Upper lobe of left lung (tissue), 6 donors: ENCODE results near the gene LITAFD. TPM values are rescaled to one million over a fixed set of nuclear protein-coding genes. Genes with fewer than 3 reads are reported as not detected.

Experiments
- ATAC-seq, 2 donors: fragments of 200-7000 bp; cut with Tn5 transposase; one replicate each; pipeline ENCODE4 v1.9.1; 2022; ENCODE audit warnings: mild to moderate bottlenecking in 2 of 2, moderate library complexity in 2 of 2; ENCODE audit not compliant: low FRiP score in 2 of 2
- DNase-seq, 2 donors: peaks; one replicate each; pipeline ENCODE4 v3.0.0-alpha.2; 2019 to 2020
- H3K27ac ChIP-seq, 4 donors: fragments of 200-600 bp; sonication (generic); one replicate each; pipeline ENCODE4 v1.5.1; 2016 to 2019
- H3K27me3 ChIP-seq, 4 donors: fragments of 200-600 bp; sonication (generic); one replicate each; pipeline ENCODE4 v1.5.1; 2017 to 2019
- H3K36me3 ChIP-seq, 4 donors: fragments of 200-600 bp; sonication (generic); one replicate each; pipeline ENCODE4 v1.5.1; 2016 to 2019
- H3K4me1 ChIP-seq, 4 donors: fragments of 200-600 bp; sonication (generic); one replicate each; pipeline ENCODE4 v1.5.1; 2018 to 2019
- H3K4me3 ChIP-seq, 4 donors: fragments of 200-600 bp; sonication (generic); one replicate each; pipeline ENCODE4 v1.5.1; 2017 to 2019; ENCODE audit warnings: mild to moderate bottlenecking in 2 of 4, moderate library complexity in 1 of 4
- H3K9me3 ChIP-seq, 4 donors: fragments of 200-600 bp; sonication (generic); one replicate each; pipeline ENCODE4 v1.5.1; 2018 to 2019
- CTCF ChIP-seq, 6 experiments: fragments of 450-650 bp in 4 of 6; fragments of 200-600 bp in 2 of 6; sonication (generic) in 2 of 6; IDR thresholded peaks; one replicate each; pipeline ENCODE4 v1.5.1; 2016 to 2019; ENCODE audit warnings: antibody characterized with exemption in 6 of 6
- EP300 ChIP-seq, 4 donors: sonication (generic); formaldehyde crosslinking; IDR thresholded peaks; one replicate each; pipeline ENCODE4 v1.5.1; 2017; ENCODE audit warnings: antibody characterized with exemption in 4 of 4, control low read depth in 2 of 4
- POLR2A ChIP-seq, 4 donors: fragments of 450-650 bp; IDR thresholded peaks; one replicate each; pipeline ENCODE4 v1.5.1; 2016 to 2017; ENCODE audit warnings: antibody characterized with exemption in 4 of 4, mild to moderate bottlenecking in 2 of 4
- POLR2AphosphoS5 ChIP-seq, 2 donors: sonication (generic); formaldehyde crosslinking; IDR thresholded peaks; one replicate each; pipeline ENCODE4 v1.5.1; 2017; ENCODE audit warnings: antibody characterized with exemption in 2 of 2
- WGBS, 2 donors: methylation state at CpG; one replicate each; pipeline ENCODE4 v1.1.5; 2017 to 2018; 5-methylcytosine and 5-hydroxymethylcytosine counted together
- total RNA-seq, 6 donors: library from RNA; depleted of rRNA in 4 of 6; stranded (reverse); fragments of >200 nt in 4 of 6; gene quantifications; one replicate each; pipeline versions ENCODE4 v1.1.0 to v1.2.1, GENCODE V29; 2016 to 2021
- donor health status: DM: no; HTN: no; CAD: no; lungs with moderate emphysema.
- donor health status: DM: no; HTN: yes; CAD: no; lungs with severe emphysema.

The LITAFD gene
- total RNA-seq, 6 donors from 2014 or later = not detected

DNA sequence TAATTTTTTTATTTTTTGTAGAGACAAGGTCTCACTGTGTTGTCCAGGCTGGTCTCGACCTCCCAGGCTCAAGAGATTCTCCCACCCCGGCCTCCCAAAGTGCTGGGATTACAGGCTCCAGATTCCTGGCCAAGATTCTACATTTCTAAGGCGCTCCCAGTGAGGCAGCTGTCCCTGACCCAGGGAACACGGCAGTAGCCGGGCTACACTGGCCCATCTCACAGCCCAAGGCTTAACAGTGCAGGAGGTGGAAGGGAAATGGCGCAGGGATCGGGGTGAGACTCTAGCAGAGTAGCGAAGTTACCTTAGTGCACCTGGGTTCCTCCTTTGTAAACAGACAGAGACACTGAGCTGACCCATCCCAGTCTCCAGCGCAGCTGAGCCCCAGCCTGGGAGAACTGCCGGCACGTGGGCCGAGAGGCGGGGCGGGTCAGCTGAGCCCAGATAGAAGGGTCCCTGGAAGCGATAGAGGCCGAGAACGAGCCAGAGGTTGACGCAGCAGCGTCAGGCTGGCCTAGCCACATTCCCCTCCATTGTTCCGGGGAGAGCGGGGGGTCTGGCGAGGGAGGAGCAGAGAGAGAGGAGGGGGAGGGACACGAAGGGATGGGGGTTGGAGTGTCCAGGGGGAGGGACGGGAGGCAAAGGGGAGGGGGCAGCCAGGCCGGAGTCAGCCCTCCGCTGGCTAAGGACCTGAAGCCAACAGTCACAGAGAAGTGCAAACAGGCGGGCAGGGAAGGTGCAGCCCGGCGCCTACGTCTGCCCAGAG lies 15.8 kb upstream of the LITAFD start:
- no peak for TF ChIP-seq POLR2A (IDR thresholded peaks at IDR 0.05)
- no peak for TF ChIP-seq POLR2AphosphoS5 (IDR thresholded peaks at IDR 0.05)
- no peak for TF ChIP-seq EP300 (IDR thresholded peaks at IDR 0.05)
- no peak for TF ChIP-seq CTCF (IDR thresholded peaks at IDR 0.05)
- DNase-seq = peak in 1 of 2 donors; percentile 80
- Histone ChIP-seq H3K36me3 (no peaks in the 10 kb centered on the region), H3K4me1 (peaks cover 63 to 84% (median 66%) of the 10 kb centered on the region in 4 donors), H3K27ac (peak overlapping the region; percentile 87 to 97 (median 89)), H3K4me3 (peak overlapping the region; percentile 82 to 94 (median 91)), H3K9me3 (no peaks in the 10 kb centered on the region), H3K27me3 (no peaks in the 10 kb centered on the region)
- peak in 1 of 2 donors; percentile 3 for ATAC-seq
- 48 to 51% methylated on average over 9 to 27 of the region's 30 CpGs for WGBS, 2 donors

- peaks cover 60 to 79% (median 62%) of the 10 kb centered on the region in 4 donors for H3K4me1 ChIP-seq
These were observed 15.3 kb upstream of the LITAFD start for GRCh38 chr16:8866884-8867215.

DNA sequence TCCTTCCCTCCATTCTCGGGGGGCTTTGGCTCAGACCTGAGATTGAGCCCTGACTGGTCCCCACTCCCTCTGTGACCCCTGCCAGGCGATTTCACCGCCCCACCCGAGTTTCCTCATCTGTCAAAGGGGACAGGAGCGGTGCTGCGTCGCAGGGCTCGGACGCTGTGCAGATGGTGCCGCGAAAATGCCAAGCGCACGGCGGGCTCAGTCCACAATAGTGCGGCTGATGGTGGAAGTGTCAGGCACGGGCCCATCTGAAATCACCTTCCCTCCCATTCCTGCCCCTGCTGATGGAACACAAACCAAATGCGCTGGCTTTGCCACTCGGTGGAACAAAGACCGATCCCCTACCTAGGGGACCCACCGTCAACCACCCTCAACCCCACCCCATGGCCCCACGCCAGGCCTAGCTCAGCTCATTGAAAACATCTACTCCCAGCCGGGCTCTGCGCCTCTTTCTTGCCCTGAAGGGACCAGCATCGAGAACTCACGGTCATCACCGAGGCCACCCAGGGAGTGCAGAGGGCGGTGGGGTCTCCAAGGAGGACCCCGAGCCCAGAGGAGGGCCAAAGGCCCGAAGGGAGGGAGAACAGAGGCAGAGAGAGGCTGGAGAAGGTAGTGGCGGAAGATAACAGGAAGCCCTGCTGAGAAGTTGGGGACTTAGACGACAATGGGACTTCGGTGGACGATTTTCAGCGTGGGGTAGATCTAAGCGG lies 14.8 kb upstream of the LITAFD start:
- DNase-seq = peak in 1 of 2 donors; percentile 45
- H3K4me3 ChIP-seq = peak overlapping the region; percentile 82 to 94 (median 91)
- 4 to 8% methylated on average over 28 to 35 of the region's 35 CpGs for WGBS, 2 donors
- H3K36me3 ChIP-seq = no peaks in the 10 kb centered on the region
- peaks cover 56 to 74% (median 59%) of the 10 kb centered on the region in 4 donors for H3K4me1 ChIP-seq
- H3K9me3 ChIP-seq = no peaks in the 10 kb centered on the region
- no peaks in the 10 kb centered on the region for H3K27me3 ChIP-seq
- ATAC-seq = no peak
- no peak for TF ChIP-seq POLR2AphosphoS5 (IDR thresholded peaks at IDR 0.05)
- peak in 1 of 6 experiments; percentile 4 for TF ChIP-seq CTCF (IDR thresholded peaks at IDR 0.05)
- H3K27ac ChIP-seq = peak overlapping the region; percentile 87 to 97 (median 89)

More at GRCh38 chr16:8866884-8867215, 15.3 kb upstream of the LITAFD start:
- Histone ChIP-seq H3K9me3 (no peaks in the 10 kb centered on the region), H3K4me3 (peak overlapping the region; percentile 82 to 94 (median 91)), H3K27me3 (no peaks in the 10 kb centered on the region), H3K36me3 (no peaks in the 10 kb centered on the region), H3K27ac (peak overlapping the region; percentile 87 to 97 (median 89))
- ATAC-seq (no peak), DNase-seq (no peak)
- TF ChIP-seq EP300 (IDR thresholded peaks at IDR 0.05) = peak in 2 of 4 donors; percentile 30 to 62
- no peak for TF ChIP-seq POLR2A (IDR thresholded peaks at IDR 0.05)
- 30 to 35% methylated on average over 2 to 4 of the region's 16 CpGs for WGBS, 2 donors

- H3K27me3 ChIP-seq = no peaks in the 10 kb centered on the region
- DNase-seq = no peak
- H3K4me1 ChIP-seq = peaks cover 50 to 69% (median 56%) of the 10 kb centered on the region in 4 donors
- no peaks in the 10 kb centered on the region for H3K36me3 ChIP-seq
- no peaks in the 10 kb centered on the region for H3K9me3 ChIP-seq
- H3K27ac ChIP-seq = peak overlapping the region; percentile 87 to 97 (median 89)
- H3K4me3 ChIP-seq = peak overlapping the region; percentile 82 to 94 (median 91)
- ATAC-seq = no peak
- TF ChIP-seq POLR2AphosphoS5 (IDR thresholded peaks at IDR 0.05) (no peak), EP300 (IDR thresholded peaks at IDR 0.05) (no peak), CTCF (IDR thresholded peaks at IDR 0.05) (no peak), POLR2A (IDR thresholded peaks at IDR 0.05) (no peak)
- 0 to 1% methylated on average over 13 to 15 of the region's 16 CpGs for WGBS, 2 donors
These were observed 14.2 kb upstream of the LITAFD start for GRCh38 chr16:8867932-8868415.
